GM18499 (cell line): Measurements from ENCODE around the gene STRN4.
"Not testable (repeated sequence)": the region's sequence is repeated elsewhere in the genome, so short reads cannot be mapped to it uniquely, and the experiment has no call there.

Source experiments
- ATAC-seq: cut with Tn5 transposase; IDR thresholded peaks from one replicate; pipeline ENCODE4 v1.9.1; 2021; ENCODE audit warnings: moderate number of reproducible peaks; ENCODE audit not compliant: insufficient read depth, unreplicated experiment

Gene STRN4

DNA sequence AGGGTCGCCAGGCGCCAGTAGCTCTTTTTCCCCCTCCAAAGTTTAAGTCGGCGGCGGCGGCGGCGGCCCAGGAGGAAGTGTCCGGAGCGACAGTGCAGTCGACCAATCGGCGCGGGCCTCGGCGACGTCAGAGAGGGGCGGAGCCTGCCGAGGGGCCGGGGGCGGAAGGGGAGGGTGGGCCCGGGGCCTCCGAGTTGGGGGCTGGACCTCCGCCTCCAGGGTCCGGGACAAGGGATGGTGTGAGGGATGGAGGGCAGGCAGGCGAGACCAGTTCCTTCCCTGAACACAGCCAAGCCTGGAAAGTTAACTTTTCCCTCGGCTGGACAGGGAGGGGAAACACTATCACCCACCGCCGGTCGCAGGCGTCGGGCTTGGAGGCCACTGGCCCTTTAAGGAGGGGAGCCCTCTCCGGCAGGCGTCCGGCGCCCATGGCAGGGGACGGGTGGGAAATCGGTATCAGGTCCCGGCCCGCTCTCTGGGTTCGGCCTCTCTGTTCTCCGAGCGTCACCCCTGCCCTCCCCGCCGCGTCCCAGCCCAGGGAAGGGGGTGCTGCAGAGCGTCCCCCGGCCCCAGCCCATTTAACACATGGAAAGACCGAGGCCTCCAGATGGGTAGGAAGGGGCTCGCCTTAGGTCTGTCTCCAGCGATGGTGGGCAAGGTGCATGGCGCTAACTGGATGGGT, 29.1 kb downstream of the STRN4 start, which contains the start of gene PRKD2:
Gene PRKD2 (minus strand): TSS at position 81 of the 682 bp plus-strand sequence. CDS start 744 bp downstream, outside the sequence.
- no peak for ATAC-seq

GRCh38 chr19:46716672-46717033, 29.6 kb downstream of the STRN4 start:
- ATAC-seq, result no peak

DNA sequence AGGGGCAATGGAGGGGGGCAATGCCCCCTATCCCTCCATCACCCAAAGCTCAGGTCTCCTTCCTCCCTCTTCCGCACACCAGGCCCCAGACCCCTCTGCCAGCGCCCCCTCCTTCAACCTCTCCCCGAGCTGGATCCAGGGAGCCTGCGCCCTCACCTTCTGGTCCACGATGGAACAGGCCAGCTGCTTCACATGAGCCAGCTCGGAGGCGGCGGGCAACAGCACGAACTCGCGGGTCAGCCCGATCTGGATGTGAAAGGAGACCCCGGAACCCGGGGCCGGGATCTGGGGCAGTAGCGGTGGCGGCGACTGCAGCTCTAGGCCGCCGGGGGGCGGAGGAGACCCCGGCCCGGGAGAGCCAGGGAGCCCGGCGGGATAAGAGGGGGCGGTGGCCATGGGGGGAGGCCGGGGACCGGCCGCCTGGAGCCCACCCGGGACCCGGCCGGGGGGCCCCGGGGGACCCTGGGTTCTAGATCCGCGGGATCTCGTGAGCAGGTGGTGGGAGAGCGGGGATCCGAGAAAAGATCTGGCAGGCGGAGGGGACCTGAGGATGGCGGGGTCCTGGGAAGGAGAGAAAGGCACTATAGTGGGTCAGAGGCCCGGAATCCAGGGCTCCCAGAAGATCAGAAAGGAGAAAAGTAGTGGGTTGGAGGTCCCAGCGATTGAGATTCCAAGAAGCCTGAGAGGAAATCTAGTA, 30.1 kb downstream of the STRN4 start:
- no peak for ATAC-seq

DNA sequence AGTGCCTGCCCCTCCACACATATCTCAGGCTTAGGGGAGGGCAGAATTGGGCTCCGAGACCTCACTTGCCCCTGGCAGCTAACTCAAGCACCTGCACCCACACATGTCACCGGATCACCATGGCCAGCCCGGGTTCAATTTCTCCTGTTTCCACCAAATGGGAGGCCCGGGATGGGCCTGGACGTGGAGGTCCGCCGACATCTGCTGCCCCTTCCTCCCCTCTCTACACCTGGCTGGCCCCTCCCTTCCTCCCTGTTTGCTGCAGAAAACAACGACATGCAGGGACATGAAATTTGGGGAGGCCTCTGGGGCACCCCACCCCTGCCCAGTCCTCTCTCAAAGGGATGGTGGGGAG, 30.7 kb downstream of the STRN4 start:
- ATAC-seq, result no peak

- no peak for ATAC-seq
Measured at GRCh38 chr19:46714444-46715106, 31.7 kb downstream of the STRN4 start.

DNA sequence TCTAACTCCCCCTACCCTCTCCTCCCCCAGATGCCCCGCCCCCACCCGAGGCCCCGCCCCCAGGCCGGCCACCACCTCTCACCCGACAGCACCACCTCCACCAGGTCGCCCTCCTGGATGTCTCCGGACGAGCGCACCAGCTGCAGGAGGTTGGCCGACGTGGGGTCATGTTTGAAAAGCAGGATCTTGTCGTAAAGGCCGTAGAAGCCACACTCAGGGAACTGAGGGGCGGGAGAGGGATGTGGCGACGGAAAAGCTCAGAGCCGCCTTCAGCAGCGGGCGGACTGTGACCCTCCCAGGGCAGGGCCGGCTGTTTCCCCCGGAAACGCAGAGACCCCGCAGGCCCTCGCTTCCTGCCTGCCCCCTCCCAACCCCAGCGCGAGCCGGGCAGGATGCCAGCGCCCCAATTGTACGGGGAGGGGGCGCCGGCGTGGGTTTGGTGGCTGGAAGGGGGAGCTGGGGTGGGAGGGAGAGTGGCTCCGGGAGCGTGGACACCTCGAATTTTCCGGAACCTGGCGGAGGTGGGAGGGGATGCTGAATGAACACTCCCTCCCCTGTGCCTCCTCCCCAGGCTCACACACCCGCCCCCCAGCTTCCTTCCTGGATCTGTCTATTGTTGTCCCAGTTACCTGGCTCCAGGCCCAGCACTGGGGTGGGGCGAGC, 32.3 kb downstream of the STRN4 start:
- no peak for ATAC-seq

DNA sequence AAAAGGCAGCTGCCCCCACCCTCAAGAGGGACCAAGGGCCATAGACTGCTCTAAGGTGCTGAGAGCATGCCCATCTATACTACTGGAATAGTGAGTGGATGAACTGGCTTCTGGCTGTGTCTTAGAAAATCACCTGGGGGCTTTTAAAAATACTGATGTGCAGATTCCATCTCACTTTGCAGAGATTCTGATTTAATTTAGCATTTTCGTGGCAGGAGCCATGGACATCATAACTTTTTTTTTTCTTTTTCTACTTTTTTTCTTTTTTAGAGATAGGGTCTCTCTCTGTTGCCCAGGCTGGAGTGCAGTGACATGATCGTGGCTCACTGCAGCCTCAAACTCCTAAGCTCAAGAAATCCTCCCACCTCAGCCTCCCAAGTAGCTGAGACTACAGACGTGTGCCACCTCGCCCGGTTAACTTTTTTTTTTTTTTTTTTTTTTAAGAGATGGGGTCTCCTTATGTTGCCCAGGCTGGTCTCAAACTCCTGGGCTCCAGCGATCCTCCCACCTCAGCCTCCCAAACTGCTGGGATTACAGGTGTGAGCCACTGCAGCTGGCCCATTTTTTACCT, 33.4 kb downstream of the STRN4 start:
- ATAC-seq, result not testable (repeated sequence)

DNA sequence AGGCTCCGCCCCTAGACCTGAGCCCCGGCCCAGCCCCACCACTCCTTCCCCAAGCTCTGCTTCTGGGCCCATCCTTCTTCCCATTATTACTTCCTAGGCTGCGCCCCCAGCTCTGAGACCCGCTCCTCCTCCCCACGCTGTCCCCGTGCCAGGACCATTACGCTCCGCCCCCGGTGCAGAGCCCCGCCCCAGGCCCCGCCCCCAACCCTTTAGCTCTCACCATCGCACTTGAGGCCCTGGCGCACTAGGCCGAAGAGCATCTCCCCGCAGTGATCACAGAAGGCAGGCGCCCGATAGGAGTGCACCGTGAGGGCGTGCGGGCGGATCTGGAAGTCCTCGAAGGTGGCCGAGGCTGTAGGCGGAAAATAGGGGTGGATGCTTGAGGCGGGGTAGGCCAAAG, 35.6 kb downstream of the STRN4 start:
- ATAC-seq, result no peak

GRCh38 chr19:46704379-46705076, 41.7 kb downstream of the STRN4 start:
- no peak for ATAC-seq

DNA sequence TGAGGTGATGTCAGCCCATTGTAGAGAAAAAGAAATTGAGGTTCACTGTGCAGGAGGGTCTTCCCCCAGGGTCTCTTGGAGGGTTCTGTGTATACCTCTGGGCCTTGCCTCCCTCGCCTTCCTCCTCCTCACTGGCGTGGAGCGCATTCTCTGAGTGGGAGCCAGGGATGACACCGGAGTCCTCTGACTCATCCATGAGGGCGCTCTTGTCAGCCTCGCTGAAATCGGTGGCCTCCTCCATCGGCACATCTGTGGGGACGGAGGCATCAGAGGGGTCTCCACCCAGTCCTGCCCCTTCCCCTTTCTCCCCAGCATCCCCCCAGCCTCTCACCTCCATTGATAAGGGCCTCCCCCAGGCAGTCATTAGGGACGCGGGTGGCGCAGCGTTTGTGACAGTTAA, 45.5 kb downstream of the STRN4 start:
- ATAC-seq, result no peak

DNA sequence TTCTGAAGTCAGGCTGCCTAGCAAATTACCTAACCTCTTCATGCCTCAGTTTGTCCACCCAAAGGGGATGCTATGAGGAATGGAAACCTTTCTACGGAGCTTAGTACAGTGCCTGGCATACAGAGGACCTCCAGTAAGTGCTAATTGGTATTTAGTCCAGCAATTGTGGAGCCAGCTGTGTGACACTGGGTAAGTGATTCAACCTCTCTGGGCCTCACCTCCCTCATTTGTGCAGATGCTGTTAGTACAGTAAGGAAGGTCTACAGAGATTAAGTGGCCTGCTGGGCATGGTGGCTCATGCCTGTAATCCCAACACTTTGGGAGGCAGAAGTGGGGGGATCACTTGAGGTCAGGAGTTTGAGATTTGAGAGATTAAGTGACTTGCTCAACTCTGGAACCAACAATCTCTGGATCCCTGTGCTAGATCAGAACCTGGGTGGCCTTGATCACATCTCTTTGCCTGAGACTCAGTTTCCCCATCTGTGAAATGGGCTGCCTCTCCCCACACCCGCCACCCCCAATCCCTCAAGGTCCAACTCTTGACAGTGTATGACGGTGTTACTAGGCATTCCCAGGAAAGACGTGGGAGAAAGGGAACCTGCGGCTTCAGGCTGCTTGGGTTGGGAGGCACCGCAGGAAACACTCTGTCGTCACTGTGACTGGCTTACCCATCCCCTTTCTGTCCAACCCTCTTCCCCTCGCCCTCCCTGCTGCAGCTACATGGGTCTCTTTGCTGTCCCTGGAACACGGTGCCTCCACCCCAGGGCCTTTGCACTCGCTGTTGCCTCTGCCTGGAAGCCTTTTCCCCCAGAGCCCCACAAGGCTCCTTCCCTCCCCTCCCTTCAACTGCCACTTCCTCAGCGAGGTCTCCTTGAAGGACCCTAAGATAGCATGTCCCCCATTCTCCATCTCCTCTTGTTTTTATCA, 47.6 kb downstream of the STRN4 start:
- no peak for ATAC-seq

DNA sequence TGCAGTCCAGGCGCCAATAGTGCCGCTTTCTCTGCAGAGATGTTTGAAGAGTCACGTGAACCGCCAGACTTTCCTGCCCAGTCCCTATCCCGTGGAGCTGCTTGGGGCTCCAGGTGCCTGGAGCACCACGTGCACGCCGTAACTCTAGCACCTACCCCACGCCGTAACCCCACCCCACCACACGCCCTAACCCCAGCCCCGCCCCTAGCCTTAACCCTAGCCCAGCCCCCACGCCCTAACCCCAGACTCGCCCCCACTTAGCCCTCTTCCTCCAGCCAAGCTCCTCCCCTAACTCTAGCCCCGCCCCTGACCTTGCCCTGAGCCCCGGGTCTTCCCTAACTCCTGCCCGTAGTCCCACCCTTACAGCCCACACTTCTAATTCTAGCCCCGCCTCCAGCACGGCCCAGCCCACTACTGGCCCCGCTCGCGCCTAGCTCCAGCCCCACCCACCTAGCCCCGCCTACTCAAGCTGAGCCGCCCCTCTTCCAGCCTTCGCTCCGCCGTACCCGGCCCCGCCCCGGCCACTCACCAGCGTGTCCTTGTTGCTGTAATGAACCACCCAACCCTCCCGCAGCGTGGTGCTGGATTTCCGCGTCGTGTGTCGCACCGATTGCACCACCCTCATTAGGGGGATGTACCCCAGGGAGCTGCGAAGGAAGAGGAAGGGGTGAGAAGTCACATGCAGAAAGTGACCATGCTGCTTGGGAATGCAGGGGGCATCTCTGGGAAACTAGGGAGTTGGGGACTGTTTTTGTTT, 48.9 kb downstream of the STRN4 start:
- ATAC-seq, result no peak

GRCh38 chr19:46696866-46697203, 49.4 kb downstream of the STRN4 start:
- ATAC-seq, result no peak

- ATAC-seq, result no peak
Measured at GRCh38 chr19:46696052-46696451, 50.2 kb downstream of the STRN4 start.

DNA sequence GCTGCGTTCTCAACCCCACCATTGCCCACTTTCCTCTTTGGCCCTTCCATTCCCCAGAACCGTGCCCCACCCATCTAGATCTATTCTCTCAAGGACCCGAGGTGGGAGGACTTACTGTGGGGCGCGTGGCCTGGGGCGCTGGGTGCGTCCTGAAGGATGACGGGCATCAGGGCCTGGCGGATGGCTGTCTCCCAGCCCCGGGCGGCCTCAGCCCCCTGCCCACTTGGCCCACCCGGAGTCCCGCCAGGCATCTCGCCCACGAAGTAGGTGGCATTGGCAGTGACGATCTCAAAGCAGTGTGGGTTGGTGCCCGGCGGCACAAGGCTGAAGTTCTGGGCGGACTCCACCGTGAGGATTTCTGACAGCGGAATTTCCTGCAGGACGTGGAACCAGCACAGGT, 52.5 kb downstream of the STRN4 start:
- ATAC-seq, result no peak

GRCh38 chr19:46692918-46693722, 53.1 kb downstream of the STRN4 start:
- ATAC-seq, result no peak

DNA sequence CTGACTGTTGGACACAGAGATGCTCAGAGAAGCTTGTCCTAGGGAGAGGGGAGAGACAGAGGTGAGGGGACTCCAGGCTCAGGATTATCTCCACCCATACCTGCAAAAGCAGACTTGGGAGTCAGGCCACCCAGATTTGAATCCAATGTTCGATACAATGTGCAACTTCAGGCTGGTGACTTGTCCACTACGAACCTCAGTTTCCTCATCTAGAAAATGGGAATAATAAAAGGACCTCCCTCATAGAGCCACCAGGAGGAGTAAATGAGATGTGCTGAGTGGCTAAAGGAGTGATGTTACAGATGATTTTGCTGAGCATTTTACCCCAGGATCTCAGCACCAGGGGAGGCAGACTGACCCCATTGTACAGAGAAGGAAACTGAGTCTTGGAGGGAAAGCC, 54.3 kb downstream of the STRN4 start:
- no peak for ATAC-seq

GRCh38 chr19:46691104-46691503, 55.1 kb downstream of the STRN4 start:
- ATAC-seq, result no peak
